Activated T-cell treated with anti-CD3 and anti-CD28 coated beads for 48 hours (primary cell): ENCODE results near the gene ZMPSTE24.
A peak's percentile ranks its signal among the peaks of the same experiment; 100 is the strongest.

Source experiments
- DNase-seq: peaks from one replicate; pipeline ENCODE4 v3.0.0-alpha.2; 2020; ENCODE audit warnings: low read depth

The ZMPSTE24 gene

DNA sequence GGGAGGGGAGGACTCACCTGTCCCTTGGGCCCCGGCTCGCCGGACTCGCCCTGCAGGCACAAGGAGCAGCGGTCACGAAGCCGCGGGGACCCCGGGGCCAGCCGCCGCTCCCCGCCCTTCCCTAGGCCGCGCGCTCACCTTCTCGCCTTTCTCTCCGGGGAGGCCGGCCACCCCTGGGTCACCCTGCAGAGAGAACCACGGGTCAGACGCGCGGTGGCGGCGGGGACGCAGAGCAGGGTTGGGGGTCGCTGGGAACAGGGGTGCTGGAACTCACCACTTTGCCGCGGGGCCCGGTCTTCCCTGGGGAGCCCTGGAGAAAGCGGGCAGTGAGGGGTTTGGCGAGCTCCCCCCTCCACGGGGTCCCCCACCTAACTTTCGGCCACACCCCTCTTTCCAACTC lies 45.8 kb downstream of the ZMPSTE24 start:
- DNase-seq = no peak

GRCh38 chr1:40305451-40305850 lies 47.4 kb downstream of the ZMPSTE24 start:
- DNase-seq = no peak

GRCh38 chr1:40305871-40306270 lies 47.8 kb downstream of the ZMPSTE24 start:
- no peak for DNase-seq

DNA sequence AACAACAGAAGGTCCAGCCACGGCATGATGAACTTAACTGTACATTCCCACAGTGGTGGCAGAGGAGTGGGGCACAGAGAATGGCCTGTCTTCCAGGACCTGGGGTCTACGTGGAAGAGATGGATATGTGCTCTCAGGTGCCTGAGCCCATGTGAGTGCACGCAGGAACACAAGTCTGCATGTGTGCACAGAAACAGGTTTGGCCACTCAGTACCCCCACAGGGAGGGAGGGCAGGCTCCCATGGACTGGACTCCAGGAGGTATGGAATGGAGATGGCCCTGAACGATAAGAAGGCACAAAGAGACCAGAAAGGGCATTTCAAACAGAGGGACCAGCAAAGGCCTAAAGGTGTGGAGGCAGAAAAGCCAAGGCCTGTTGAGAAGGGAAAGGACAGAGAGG lies 48.3 kb downstream of the ZMPSTE24 start:
- DNase-seq = no peak

DNA sequence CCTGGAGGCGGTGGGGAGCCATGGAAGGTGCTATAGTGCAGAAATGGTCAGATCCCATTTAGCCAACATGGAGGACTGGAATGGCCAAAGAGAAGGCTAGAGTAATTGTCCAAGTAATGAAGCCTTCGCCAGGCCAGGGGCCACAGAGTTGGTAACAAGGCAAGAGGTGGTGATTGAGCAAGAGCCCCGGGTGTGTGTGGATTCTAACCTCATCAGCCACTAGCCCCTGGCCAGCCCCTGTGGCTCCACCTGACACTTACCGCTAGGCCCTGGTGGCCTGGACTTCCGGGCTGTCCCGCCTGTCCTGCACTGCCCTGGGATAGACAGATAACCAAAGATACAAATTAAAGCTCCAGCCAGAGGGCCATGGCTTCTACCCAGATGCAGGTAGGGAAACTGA lies 49.1 kb downstream of the ZMPSTE24 start:
- no peak for DNase-seq

DNA sequence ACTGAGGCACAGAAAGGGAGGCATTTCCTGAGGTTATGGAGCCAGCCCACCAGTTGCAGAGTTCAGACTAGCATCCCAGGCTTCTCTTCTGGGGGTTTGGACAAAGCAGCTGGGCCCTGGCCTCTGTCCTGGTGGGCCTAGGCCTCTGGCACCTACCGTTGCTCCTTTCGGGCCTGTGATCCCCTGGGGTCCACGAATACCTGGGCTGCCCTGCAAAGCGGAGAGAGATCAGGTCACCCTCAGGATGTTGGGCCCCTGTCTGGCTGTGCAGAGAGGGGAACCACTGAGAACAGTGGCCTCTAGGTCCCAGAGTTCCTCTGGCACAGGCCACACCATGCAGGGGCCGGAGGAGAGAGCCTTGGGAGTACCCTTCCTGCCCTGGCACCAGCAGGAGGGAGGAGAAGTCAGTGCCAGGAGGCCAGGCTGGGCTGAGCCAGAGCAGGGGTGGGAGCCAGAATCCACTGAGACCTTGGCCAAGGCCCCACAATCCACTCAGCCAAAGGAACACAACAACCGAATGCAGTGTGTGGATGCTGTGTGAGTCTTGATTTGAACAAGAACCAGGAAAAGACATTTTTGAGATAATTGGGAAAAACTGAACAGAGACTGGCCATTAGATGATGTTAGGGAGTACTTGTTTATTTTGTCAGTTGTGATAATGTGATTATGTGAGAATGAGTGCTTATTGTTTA lies 50.1 kb downstream of the ZMPSTE24 start:
- DNase-seq = no peak

DNA sequence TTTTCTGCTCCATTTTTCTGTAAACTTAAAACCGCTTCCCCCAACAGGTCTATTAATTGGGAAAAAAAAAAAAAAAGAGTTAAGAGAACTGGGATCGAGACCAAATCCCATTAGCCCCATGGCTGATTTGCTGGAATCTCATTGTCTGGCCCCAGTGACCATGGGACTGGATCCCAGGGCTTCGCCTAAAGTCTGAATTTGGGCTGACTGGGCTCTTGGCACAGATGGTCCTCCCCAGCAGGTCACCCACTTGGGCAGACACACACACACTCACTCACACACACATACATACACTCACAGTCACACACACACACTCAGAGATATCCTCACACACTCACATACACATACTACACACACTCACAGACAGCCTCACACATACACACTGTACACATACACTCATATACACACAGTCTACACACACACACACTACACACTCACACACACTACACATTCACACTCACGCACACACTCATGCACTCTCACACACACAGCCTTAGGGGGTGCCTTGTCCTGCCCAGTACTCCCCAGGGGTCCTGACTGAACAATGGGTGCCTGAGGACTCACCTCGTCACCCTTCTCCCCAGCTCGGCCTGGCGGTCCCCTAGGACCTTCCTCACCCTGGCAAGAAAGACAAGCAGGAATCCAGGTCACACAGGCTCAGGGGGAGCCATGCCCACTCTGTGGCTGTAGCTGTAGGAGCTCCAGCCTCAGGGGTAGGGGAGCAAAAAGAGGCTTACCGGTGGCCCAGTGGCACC lies 51.5 kb downstream of the ZMPSTE24 start:
- DNase-seq = no peak

DNA sequence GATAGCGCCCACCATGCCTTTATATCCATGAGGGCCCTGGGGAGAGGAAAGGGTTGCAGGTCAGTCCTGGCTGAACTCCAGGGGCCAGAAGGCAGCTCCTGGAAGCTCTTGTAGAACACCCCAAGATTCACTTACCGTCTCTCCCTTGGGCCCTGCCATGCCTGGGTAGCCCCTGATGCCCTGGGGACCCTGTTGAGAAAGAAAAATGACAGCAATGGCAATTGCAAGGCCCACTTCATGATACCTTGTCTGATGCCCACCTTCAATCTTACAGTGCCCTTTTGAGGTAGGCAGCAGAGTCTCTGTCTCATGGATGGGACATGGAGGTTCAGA lies 52.1 kb downstream of the ZMPSTE24 start:
- DNase-seq = no peak

GRCh38 chr1:40310983-40311642 lies 53.1 kb downstream of the ZMPSTE24 start:
- DNase-seq = no peak

DNA sequence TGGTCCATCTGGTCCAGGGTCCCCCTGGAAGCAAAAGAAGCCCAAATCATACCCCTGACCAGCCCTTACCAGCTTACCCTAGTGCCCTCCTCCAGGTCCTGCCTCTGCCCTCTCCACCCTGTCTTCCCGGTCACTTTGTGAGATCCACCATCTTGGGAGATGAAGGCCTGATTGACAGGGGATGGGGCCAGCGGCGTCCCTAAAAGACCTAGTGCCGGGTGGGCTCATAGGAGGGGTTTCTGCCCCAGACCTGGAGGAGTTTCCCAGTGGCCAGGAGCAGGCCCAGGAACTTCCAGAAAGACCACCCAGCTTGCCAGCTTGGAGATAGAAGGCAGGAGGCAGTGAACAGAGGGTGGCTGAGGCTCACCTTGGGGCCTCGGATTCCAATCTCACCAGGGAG lies 53.7 kb downstream of the ZMPSTE24 start:
- no peak for DNase-seq

- no peak for DNase-seq
Observed at GRCh38 chr1:40312238-40313205, 54.5 kb downstream of the ZMPSTE24 start.

GRCh38 chr1:40313329-40313957 lies 55.4 kb downstream of the ZMPSTE24 start:
- DNase-seq = no peak

DNA sequence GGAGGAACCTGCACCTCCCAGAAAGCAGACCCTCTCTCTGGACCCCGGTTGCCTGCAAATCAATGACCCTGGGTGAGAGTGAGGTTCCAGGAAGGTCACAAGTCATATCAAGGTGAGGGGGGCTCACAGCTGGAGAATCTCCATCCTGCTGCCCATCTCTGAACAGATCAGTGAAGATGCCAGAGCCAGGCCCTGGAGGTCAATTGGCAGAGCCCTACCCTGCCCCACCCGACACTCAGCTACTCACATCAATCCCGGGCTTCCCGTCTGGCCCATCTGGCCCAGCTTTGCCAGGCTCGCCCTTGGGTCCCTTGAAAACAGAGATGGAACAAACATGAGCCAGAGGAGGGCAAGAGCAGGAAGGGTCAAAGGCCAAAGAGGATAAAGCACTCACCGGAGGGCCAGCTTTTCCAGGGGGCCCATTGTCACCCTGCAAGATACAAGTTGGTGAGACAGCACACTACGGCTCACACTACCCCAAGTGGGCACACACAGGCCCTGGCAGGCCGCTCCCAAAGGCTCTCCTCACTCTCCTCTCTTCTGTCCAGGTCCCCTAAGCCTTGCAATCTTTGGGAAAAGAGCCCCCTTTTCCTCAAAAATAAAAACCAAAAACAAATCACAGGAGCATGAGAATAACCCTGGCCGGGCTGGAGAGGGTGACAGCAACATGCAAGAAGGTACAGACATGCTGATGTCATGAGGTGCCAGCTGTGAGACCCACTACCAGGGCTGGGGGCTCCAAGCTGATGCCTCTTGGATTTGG lies 56.1 kb downstream of the ZMPSTE24 start:
- DNase-seq = no peak

DNA sequence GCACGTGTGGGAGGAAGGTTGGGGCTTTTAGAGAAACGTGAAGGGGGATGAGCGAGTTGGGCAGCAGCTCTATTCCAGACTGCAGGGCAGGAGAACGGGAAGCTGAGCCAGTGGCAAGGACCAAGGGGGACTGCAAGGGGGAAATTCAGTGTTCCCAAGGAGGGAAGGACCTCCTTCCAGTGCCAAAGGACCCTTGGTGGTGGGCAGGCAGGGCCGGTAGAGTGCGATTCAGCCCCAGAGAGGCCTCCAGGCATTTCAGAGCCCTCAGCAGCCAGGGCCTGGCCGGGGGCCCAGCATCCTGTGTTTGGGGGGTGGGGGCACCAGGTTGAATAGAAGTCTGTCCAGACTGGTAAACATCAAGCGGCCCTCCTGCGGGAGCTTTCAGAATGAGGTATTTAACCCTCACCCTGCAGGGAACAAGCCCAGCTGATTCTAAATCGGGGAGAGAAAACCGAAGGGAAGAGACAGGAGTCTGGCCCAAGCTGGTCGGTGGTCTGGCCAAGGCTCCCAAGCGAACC lies 56.7 kb downstream of the ZMPSTE24 start:
- DNase-seq = no peak

- DNase-seq = peak; percentile 83
Observed at GRCh38 chr1:40315239-40315794, 57.3 kb downstream of the ZMPSTE24 start.

DNA sequence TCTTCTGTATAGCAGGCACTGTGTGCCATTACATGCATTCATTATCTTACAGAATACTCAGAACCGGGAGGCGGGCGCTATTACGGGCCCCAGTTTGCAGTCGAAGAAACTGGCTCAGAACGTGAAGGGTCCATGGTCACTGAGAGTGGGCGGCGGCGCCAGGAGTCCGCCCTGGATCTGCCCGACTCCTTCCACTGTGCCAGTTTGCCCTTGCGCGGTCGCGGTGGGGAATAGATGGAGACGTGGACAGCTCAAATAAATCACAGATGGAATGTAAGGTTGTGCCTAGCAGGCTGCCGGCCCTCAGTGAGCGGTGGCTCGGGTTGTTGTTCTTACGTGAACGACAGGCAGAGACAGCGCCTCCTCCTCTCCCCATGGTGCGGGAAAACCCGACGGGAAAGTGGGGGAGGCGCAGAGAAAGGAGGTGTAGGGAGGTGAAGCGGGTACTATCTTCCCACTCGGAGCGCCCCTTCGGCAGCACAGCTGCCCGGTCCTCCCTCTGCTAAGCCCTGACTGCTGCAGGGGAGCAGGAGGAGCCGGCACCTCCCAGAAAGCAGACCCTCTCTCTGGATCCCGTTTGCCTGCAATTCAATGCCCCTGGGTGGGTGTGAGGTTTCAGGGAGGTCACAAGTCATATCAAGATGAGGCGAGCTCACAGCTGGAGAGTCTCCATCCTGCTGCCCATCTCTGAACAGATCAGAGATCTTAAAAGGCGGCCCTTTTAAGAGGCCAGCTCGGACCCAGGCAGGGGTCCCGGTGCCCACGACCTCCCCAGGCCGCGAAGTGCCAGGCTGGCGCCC lies 58.0 kb downstream of the ZMPSTE24 start:
- peak; percentile 23 for DNase-seq

DNA sequence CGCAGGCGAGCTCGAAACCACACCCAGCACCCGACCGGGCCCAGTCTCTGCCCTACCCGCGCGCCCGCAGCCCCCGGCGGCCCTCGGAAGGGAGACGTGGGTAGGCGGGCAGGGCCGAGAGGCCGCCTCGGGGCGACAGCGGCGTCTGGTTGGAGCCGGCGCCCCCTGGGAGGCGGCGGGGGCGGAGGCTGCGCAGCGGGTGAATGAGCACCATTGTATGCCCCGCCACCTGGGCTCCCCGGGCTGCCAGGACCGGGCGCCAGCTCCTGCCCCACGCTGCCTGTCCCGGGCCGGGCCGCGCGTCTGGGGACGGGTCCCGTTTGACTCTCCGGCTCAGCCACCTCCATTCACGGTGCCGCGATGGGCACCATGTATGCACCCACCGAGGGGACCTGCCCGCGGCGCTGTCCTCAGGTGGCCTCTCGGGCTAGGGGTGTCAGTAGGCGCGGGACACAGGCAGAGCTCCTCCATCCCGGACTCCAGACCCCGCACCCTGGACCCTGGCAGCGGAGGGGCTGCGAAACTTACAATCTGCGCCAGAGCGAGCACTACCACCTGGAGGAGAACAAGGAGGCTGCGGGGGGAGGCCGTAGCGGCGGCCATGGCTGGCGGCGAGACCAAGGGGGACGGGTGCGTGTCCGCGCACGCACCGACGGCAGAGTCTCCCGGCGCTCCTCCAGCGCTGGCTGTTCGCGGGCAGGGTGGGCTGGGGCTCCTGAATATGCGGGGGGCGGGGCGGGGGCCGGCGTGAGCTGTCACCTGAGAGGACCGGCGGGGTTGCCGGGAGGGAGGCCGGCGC lies 58.8 kb downstream of the ZMPSTE24 start, which contains the start of gene COL9A2:
Gene COL9A2 (minus strand): TSS at position 692 of the 799 bp plus-strand sequence. CDS start 89 bp downstream, at position 603.
- DNase-seq = peak; percentile 49

GRCh38 chr1:40317394-40318074 lies 59.5 kb downstream of the ZMPSTE24 start:
- DNase-seq = no peak
